ENCODE results near the gene SYNE1.

Gene SYNE1

GRCh38 chr6:152236370-152237097 is 400.6 kb downstream of the SYNE1 start:
- no peak for DNase-seq (ENCODE audit: low read depth, low spot score)

GRCh38 chr6:152233547-152234320 is 403.4 kb downstream of the SYNE1 start:
- no peak for DNase-seq (ENCODE audit: low read depth, low spot score)

DNA sequence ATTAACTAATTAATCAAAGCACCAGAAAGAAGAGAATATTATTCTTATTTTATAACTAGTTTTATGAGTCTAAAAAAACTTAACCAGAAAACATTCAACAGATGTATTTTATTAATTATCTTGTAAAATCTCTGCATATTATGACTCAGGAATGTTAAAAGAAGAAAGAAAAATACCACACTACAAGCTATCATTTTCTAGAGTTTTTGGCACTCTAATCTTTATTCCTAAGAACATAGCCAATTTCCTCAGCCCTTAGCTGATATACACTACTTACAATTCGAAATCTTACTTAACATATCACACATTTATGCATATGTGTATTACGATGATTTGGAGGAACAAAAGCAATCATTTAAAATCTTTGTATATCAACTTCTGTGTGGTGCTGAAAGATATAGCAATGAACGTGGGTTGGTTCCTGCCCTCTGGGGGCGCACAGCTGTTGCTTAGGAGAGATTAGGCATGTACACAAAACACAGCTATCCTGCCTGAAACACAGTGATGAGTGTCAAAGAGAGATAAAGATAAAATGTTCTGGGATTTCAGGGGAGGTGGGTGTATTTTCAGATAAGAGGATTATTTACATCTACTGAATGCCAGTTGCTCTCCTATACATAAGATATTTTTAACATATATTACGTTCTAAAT is 404.5 kb downstream of the SYNE1 start:
- no peak for DNase-seq (ENCODE audit: low read depth, low spot score)

DNA sequence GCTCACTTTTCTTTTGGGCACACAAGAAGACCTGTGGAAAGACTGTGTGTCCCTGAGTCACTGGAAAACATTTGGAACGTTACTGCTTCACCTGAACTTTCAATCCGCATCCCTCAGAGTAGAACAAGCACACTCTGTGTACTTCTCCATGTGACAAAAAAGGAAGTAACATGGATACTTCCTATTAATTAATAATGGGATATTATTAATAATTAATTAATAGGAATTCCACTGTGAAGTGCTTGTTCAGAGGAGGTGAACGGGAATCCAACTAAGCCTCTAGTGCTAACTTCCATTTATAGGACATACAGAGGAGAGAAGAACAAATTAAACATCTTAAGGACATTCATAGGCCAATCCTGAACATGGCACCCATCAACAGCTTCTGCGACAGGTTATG is 407.8 kb downstream of the SYNE1 start:
- DNase-seq (ENCODE audit: low read depth, low spot score): no peak

DNA sequence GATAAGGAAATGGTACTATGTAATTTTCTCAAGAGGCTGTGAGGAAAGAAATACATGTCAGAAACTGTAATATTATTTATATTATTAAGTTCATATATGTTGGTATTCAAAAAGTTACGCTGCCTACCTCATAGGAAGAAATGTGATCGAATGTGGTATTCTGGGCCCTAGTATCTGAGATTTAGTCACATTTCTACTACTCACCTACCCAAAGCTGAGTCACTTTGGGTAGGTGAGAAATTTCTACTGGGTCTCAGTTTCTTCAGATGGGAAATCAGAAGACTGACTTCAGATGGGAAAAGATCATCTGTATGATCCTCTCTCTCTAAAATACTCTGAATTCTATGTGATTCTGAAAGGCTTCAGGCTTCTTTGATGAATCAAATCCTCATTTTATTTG is 411.0 kb downstream of the SYNE1 start:
- no peak for DNase-seq (ENCODE audit: low read depth, low spot score)

DNA sequence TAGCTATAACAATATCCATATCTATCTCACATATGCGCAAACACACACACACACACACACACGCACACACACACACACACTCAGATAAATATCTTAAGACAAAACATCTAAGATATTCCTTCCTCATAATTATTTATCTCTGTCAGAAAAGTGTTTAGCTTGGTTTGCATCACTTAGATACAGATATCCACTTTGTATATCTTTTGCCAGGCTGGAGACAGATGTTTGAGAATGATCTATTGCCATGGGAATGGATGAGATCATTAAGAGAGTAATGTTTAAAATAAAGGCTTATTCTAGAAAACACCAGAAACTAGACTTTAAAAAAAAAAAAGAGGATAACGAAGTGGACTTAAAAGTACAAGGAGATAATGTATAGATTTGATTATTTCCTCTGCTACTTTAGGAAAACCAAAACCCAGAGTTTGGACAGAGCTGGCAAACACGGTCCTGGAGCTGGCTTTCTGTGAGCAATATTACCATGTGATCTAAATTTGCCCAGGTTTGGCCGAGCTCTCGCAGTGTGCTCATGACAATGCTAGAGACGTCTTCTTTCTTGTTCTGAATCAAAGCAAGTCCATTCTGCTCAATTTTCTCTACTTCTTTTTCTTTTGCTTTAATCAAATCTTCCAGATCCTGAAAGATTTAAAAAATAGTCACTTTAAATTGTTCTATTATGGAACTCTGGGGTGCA is 411.8 kb downstream of the SYNE1 start:
- DNase-seq (ENCODE audit: low read depth, low spot score): no peak

DNA sequence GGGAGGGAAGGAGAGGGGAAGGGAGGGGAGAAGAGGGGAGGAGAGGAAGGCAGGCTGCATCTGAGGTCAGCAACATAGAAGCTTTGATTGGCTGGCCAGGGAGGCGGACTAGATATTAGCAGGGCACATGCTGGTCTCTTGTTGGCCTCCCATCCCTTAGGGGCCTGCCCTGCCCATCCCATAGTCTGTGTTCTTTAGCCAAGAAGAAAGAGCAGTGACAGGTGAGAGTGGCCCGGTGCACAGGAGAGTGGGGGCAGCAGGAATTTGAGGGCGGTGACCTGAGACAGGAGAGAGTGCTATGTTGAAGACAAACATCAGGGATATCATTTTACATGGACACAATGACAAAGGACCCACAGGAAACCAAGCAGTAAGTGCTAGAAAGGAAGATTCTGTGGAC is 413.5 kb downstream of the SYNE1 start:
- no peak for DNase-seq (ENCODE audit: low read depth, low spot score)

DNA sequence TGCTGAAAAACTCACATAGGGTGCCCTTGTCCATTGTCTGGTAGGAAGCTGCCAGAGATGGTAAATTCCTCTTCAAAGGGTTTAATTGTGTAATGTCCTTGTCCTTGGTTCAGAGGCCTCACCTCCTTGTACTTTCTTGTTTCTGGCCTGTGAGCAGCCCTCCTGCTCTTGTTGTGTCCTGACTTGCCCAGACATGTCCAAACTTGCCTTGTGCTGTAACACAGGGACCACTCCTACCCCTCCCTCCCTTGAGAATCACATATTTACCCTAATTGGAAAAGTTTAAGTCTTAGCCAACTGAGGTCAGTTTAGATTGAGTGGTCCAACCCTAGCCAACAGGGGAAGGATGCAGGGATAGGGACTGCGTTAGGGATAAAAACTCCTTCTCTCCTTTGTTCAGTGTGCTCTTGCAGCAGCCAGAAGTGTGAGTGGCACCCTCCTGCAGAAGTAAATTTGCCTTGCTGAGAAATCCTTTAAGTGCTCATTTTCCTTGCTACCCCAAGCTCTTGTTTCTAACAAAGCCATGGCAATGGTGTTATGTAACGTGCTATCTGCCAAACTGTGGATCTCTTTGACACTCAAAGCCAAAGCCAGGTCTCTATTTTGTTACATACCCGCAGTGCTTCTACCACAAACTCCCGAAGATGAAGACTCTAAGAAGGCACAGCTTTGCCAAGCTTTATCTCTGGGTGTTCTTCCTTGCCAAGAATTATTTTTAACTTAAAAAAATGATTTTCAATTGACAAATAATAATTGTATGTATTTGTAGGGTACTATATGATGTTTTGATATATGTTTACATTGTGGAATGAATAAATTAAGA is 415.1 kb downstream of the SYNE1 start:
- DNase-seq (ENCODE audit: low read depth, low spot score): no peak

DNA sequence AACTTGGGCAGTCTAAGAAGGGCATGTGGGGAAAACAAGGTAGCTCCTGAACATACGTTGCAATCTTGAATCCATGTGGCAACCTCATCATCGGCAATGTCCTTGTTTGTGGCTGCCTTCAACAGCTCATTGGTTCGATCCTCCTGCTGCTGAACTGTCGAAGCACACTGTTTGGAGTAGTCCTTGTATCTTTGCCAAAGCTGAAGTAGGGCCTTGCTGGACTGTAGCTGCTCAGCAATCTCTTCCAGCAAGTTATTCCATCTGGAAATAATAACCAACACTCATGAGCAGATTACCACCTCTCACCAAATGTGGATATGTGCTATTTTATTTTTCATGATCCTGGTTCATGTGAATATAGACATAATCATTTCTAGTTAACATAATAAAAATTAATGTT is 416.4 kb downstream of the SYNE1 start:
- no peak for DNase-seq (ENCODE audit: low read depth, low spot score)

DNA sequence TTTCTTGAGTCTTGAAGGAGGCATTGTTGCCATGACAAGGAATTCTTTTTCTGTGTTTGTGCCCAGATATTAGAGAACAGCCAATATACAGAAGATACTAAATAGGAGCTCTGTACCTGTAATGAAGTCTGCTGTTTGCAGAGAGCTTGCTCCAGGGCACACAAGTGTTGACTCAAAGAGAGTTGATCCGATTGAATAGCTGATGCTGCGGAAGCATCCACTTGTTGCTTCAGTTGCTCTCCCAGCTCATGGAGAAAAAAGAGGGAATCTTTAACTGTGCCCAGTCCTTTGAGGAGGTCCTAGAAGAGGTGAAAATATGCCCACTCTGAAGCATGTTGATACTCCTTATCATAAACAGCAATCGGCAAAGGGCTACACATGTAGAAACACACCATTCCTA is 418.3 kb downstream of the SYNE1 start:
- DNase-seq (ENCODE audit: low read depth, low spot score): no peak

- DNase-seq (ENCODE audit: low read depth, low spot score): no peak
These were observed 424.7 kb downstream of the SYNE1 start for GRCh38 chr6:152212437-152212836.

DNA sequence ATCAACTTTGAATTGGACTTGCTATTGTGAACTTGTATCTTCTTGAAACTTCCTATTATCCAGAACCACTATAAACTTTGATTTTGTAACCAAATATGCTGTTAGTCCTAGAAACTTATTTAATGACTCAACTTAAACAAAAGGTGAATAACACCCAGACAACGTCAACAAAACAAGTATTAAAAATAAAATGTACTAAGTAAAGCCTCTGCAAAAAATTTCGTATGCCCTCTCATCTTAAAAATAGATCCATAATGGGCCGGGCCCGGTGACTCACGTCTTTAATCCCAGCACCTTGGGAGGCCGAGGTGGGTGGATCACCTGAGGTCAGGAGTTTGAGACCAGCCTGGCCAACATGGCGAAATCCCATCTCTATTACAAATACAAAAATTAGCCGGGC is 428.0 kb downstream of the SYNE1 start:
- DNase-seq (ENCODE audit: low read depth, low spot score): no peak

DNA sequence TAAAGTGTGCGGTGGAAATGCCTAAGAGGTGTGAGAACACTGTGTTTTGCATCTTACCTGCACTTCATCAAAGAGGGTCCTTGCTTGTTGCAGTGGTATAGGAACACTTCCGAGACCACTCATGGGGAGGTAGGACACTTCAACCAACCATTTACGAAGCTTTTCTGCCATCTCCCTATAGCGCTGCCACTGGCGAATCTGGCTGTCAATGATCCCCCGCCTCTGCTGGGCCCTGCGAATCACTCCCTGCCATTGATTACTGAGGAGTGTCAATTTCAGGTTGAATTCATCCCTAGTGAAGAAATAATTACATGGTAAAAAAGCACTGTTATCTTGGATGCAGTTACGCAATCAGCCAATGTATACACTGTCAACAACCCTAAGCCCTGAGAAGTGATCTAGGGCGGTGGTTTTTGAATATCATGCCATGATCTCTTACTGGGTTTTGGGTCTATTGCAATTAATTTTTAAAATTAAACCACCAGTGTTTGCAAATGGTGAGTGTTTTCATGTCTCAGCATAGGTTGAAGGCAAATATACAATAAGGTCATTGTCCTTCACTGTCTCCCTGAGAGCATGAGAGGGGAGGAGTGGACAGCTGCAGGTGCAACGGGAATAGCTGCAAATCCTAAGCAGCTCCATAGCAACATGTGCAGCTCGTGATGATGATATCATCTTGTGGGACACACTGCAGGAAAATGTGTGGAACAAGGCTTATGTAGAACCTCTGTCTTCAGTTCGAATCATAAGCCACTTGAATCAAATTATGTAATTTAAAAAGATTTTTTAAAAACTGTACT is 429.0 kb downstream of the SYNE1 start:
- no peak for DNase-seq (ENCODE audit: low read depth, low spot score)

GRCh38 chr6:152206072-152206818 is 430.9 kb downstream of the SYNE1 start:
- no peak for DNase-seq (ENCODE audit: low read depth, low spot score)

DNA sequence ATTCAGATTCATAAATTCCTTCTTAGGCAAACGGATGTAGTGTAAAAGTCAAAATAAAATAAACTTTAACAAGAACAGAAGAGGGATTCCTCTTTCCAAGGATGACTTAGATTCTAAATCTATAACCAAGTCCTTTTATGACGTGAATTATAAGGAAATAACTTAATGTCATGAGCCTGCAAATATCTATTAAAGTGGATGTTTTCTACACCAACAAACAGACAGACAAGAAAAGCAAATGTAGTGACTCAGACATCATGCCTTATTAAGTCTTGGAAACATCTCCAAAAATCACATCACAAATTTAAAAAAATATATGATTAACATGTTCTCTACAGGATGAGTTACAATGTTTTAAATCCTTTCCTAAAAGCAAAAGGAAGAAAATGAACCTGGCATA is 432.6 kb downstream of the SYNE1 start:
- no peak for DNase-seq (ENCODE audit: low read depth, low spot score)

- no peak for DNase-seq (ENCODE audit: low read depth, low spot score)
These were observed 436.0 kb downstream of the SYNE1 start for GRCh38 chr6:152201120-152201519.

- DNase-seq (ENCODE audit: low read depth, low spot score): no peak
These were observed 441.3 kb downstream of the SYNE1 start for GRCh38 chr6:152195896-152196295.

- no peak for DNase-seq (ENCODE audit: low read depth, low spot score)
These were observed 447.4 kb downstream of the SYNE1 start for GRCh38 chr6:152189736-152190135.

DNA sequence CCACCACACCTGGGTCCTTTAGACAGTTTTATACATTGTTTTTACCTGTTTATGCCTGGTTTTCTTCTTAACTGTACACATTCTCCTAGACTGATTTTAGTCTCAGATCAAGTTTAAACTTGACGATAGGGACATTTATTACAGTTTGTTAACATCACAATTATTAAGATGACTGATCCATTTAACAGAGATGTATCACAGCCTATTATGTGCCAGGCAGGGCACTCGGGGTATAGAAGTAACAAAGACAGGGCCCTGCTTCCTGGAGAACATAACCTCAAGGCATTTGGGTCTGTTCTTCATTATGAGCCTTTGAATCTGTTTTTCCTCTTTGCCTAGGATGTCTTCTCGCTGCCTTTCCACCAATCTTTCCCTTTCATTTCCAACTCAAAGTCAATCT is 449.2 kb downstream of the SYNE1 start:
- DNase-seq (ENCODE audit: low read depth, low spot score): no peak

- DNase-seq (ENCODE audit: low read depth, low spot score): no peak
These were observed 450.3 kb downstream of the SYNE1 start for GRCh38 chr6:152186840-152187239.
